WTC11 (cell line): Measurements from ENCODE around the gene DIABLO. TPM values are rescaled to one million over a fixed set of nuclear protein-coding genes. Genes with fewer than 3 reads are reported as not detected.

Source experiments
- ATAC-seq: fragments of 200-7000 bp; cut with Tn5 transposase; 2 replicates; pipeline ENCODE4 v1.10.0; 2021; ENCODE audit warnings: mild to moderate bottlenecking, moderate library complexity
- CTCF ChIA-PET: fragments of 300-600 bp; sonication (Branson Sonifier 250); formaldehyde crosslinking; loops from one replicate; lab custom pipeline; 2021; ENCODE audit warnings: antibody characterized with exemption; lab: Charles Lee
- POLR2A ChIA-PET: fragments of 350-600 bp; sonication (Branson Sonifier 250); formaldehyde crosslinking; loops from one replicate; lab custom pipeline; 2021; ENCODE audit warnings: antibody characterized with exemption; lab: Charles Lee
- DNase-seq: peaks from one replicate; pipeline ENCODE4 v3.0.0; 2021; ENCODE audit warnings: low spot score
- H3K27ac Mint-ChIP-seq: 2 replicates; pipeline ENCODE4 v1.8.0; 2021; ENCODE audit warnings: mixed read lengths
- H3K27me3 Mint-ChIP-seq: 2 replicates; pipeline ENCODE4 v1.8.0; 2021; ENCODE audit warnings: low read depth, mild to moderate bottlenecking, moderate library complexity, mixed read lengths
- H3K36me3 Mint-ChIP-seq: 2 replicates; pipeline ENCODE4 v1.8.0; 2021; ENCODE audit warnings: mixed read lengths
- H3K4me1 Mint-ChIP-seq: 2 replicates; pipeline ENCODE4 v1.8.0; 2022; ENCODE audit warnings: mixed read lengths
- H3K4me3 Mint-ChIP-seq: 2 replicates; pipeline ENCODE4 v1.8.0; 2021; ENCODE audit warnings: mild to moderate bottlenecking, moderate library complexity, mixed read lengths
- H3K9me3 Mint-ChIP-seq: 2 replicates; pipeline ENCODE4 v1.8.0; 2021; ENCODE audit warnings: mixed read lengths
- CBFB ChIP-seq: sonication (generic); formaldehyde crosslinking; IDR thresholded peaks from 2 replicates; pipeline ENCODE4 v1.8.1; 2022; ENCODE audit warnings: mild to moderate bottlenecking, low read depth, missing genetic modification reagents
- CREM ChIP-seq: sonication (generic); formaldehyde crosslinking; IDR thresholded peaks from 2 replicates; pipeline ENCODE4 v1.8.1; 2022; ENCODE audit warnings: mild to moderate bottlenecking, missing genetic modification reagents, moderate library complexity
- FOXP1 ChIP-seq: sonication (generic); formaldehyde crosslinking; IDR thresholded peaks from 2 replicates; pipeline ENCODE4 v1.8.0; 2022; ENCODE audit warnings: missing genetic modification reagents, mild to moderate bottlenecking, moderate library complexity, borderline replicate concordance
- GABPB1 ChIP-seq: sonication (generic); formaldehyde crosslinking; IDR thresholded peaks from 2 replicates; pipeline ENCODE4 v1.8.1; 2023; ENCODE audit warnings: mild to moderate bottlenecking, missing genetic modification reagents
- JAZF1 ChIP-seq: fragments of 250-450 bp; sonication (Bioruptor Pico); IDR thresholded peaks from 2 replicates; pipeline ENCODE4 v1.9.0; 2021; ENCODE audit warnings: moderate library complexity, mild to moderate bottlenecking, inconsistent platforms
- JUN ChIP-seq: sonication (generic); formaldehyde crosslinking; IDR thresholded peaks from 2 replicates; pipeline ENCODE4 v1.8.0; 2023; ENCODE audit warnings: mild to moderate bottlenecking, missing genetic modification reagents
- NR3C1 ChIP-seq: sonication (generic); formaldehyde crosslinking; conservative IDR thresholded peaks from 2 replicates; pipeline ENCODE4 v1.8.1; 2023; ENCODE audit warnings: low read depth, mild to moderate bottlenecking, missing genetic modification reagents
- PRRX2 ChIP-seq: fragments of 250-450 bp; sonication (Bioruptor Pico); IDR thresholded peaks from 2 replicates; pipeline ENCODE4 v1.8.0; 2021; ENCODE audit warnings: mild to moderate bottlenecking
- TEAD4 ChIP-seq: sonication (generic); formaldehyde crosslinking; IDR thresholded peaks from 2 replicates; pipeline ENCODE4 v1.8.0; 2022; ENCODE audit warnings: mild to moderate bottlenecking, missing genetic modification reagents
- TP53 ChIP-seq: sonication (generic); formaldehyde crosslinking; IDR thresholded peaks from 2 replicates; pipeline ENCODE4 v1.8.1; 2023; ENCODE audit warnings: mild to moderate bottlenecking, missing genetic modification reagents
- ZNF219 ChIP-seq: sonication (generic); formaldehyde crosslinking; IDR thresholded peaks from 2 replicates; pipeline ENCODE4 v1.8.0; 2023; ENCODE audit warnings: missing genetic modification reagents, mild to moderate bottlenecking, borderline replicate concordance
- ZNF317 ChIP-seq: sonication (generic); formaldehyde crosslinking; IDR thresholded peaks from 2 replicates; pipeline ENCODE4 v1.8.1; 2023; ENCODE audit warnings: low read depth, mild to moderate bottlenecking, moderate library complexity, missing genetic modification reagents, borderline replicate concordance
- total RNA-seq: library from RNA; stranded (reverse); gene quantifications from 3 replicates; pipeline ENCODE4 v1.2.3, GENCODE V29; 2021
- TF ChIP-seq, protein P1 (sequence below): sonication (generic); formaldehyde crosslinking; IDR thresholded peaks from 2 replicates; pipeline ENCODE4 v1.8.1; 2023; ENCODE audit warnings: mild to moderate bottlenecking, moderate library complexity, missing genetic modification reagents
- TF ChIP-seq, protein P2 (sequence below): sonication (generic); formaldehyde crosslinking; IDR thresholded peaks from 2 replicates; pipeline ENCODE4 v1.8.1; 2023; ENCODE audit warnings: mild to moderate bottlenecking, missing genetic modification reagents, moderate library complexity
- TF ChIP-seq, protein P3 (sequence below): sonication (generic); formaldehyde crosslinking; IDR thresholded peaks from 2 replicates; pipeline ENCODE4 v1.8.0; 2022; ENCODE audit warnings: mild to moderate bottlenecking, missing genetic modification reagents
- TF ChIP-seq, protein P4 (sequence below): fragments of 250-450 bp; sonication (Bioruptor Pico); conservative IDR thresholded peaks from 2 replicates; pipeline ENCODE4 v1.9.0; 2021; ENCODE audit warnings: mild to moderate bottlenecking
- TF ChIP-seq, protein P5 (sequence below): sonication (generic); formaldehyde crosslinking; IDR thresholded peaks from 2 replicates; pipeline ENCODE4 v1.8.0; 2023; ENCODE audit warnings: mild to moderate bottlenecking, missing genetic modification reagents
- TF ChIP-seq, protein P6 (sequence below): sonication (generic); formaldehyde crosslinking; IDR thresholded peaks from 2 replicates; pipeline ENCODE4 v1.8.1; 2022; ENCODE audit warnings: low read depth, mild to moderate bottlenecking, moderate library complexity, missing genetic modification reagents, borderline replicate concordance

The DIABLO gene
- total RNA-seq, 1 experiment from 2014 or later = 61.7 TPM

DNA sequence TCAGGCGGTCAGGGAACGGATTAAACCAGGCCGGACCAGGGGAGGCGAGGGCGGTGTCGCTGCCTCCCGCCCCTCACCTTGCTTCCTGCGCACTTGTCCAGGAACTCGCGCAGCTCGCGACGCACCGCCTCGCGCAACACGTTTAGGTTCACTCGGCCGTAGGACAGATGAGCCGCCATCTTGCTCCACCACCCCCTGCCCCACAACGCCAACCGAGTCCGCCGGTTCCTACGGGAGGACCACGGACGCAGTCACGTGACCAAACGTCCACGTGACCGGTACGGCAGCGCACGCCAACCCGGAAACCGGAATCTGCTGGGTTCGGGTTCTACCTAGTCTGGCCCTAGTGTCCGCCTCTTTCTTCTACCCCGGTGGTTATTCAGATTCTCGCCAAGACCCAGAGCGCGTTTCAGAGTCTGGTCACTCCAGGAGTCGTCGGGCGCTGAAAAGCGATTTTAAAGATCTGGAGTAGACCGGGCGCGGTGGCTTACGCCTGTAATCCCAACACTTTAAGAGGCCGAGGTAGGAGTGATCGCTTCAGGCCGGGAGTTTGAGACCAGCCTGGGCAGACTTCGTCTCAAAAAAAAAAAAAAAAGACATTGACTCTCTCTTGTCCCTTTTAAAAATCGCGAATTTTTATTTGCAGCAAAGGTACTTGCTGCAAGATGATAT is 40.5 kb upstream of the DIABLO start, which contains the start of gene VPS33A (continued):
- TF ChIP-seq, protein P1, sequence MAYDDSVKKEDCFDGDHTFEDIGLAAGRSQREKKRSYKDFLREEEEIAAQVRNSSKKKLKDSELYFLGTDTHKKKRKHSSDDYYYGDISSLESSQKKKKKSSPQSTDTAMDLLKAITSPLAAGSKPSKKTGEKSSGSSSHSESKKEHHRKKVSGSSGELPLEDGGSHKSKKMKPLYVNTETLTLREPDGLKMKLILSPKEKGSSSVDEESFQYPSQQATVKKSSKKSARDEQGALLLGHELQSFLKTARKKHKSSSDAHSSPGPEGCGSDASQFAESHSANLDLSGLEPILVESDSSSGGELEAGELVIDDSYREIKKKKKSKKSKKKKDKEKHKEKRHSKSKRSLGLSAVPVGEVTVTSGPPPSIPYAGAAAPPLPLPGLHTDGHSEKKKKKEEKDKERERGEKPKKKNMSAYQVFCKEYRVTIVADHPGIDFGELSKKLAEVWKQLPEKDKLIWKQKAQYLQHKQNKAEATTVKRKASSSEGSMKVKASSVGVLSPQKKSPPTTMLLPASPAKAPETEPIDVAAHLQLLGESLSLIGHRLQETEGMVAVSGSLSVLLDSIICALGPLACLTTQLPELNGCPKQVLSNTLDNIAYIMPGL (CRISPR knock-in tag) = peak; percentile 72; the same call in 1 of the 2 replicates
- 0 out of 2 replicates have a peak, but pooled peaks have one; percentile 12 for TF ChIP-seq ZNF317 (CRISPR knock-in tag)
- no peak for TF ChIP-seq NR3C1
- TF ChIP-seq FOXP1 (CRISPR knock-in tag) = peak; percentile 72; the same call in 1 of the 2 replicates
- 0 out of 2 replicates have a peak, but pooled peaks have one; percentile 32 for TF ChIP-seq TP53 (CRISPR knock-in tag)
- TF ChIP-seq JUN (CRISPR knock-in tag) = peak; percentile 32; the same call in 1 of the 2 replicates

DNA sequence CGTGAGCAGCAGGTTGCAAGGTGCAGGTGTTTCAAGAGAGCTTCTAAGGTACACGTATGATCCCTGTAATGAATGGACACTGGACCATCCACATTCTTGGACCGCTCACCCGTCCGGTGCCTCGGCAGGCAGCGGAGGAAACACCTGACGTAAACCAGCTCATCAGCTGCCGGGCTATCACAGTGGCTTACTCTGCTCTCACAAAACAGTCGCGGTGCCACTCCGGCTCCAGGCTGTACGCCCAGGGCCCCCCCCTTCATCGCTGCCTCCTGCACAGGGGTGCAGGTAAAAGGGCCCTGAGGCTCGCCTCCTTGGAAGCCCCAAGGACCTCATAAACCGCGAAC is 40.0 kb upstream of the DIABLO start:
- ATAC-seq (peak; percentile 21), DNase-seq (peak; percentile 23)
- ChIA-PET POLR2A (no interaction called here), CTCF (no interaction called here)
- Mint-ChIP-seq H3K4me1 (0 out of 2 replicates have a peak, but pooled peaks cover 3% of the 10 kb centered on the region), H3K27ac (peak overlapping the region; percentile 100), H3K9me3 (no peaks in the 10 kb centered on the region), H3K36me3 (peaks cover 16% of the 10 kb centered on the region), H3K4me3 (peak overlapping the region; percentile 97)
- TF ChIP-seq, protein P2, sequence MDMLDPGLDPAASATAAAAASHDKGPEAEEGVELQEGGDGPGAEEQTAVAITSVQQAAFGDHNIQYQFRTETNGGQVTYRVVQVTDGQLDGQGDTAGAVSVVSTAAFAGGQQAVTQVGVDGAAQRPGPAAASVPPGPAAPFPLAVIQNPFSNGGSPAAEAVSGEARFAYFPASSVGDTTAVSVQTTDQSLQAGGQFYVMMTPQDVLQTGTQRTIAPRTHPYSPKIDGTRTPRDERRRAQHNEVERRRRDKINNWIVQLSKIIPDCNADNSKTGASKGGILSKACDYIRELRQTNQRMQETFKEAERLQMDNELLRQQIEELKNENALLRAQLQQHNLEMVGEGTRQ (CRISPR knock-in tag) = no peak
- TF ChIP-seq PRRX2 (CRISPR knock-in tag) = no peak
- TF ChIP-seq, protein P3, sequence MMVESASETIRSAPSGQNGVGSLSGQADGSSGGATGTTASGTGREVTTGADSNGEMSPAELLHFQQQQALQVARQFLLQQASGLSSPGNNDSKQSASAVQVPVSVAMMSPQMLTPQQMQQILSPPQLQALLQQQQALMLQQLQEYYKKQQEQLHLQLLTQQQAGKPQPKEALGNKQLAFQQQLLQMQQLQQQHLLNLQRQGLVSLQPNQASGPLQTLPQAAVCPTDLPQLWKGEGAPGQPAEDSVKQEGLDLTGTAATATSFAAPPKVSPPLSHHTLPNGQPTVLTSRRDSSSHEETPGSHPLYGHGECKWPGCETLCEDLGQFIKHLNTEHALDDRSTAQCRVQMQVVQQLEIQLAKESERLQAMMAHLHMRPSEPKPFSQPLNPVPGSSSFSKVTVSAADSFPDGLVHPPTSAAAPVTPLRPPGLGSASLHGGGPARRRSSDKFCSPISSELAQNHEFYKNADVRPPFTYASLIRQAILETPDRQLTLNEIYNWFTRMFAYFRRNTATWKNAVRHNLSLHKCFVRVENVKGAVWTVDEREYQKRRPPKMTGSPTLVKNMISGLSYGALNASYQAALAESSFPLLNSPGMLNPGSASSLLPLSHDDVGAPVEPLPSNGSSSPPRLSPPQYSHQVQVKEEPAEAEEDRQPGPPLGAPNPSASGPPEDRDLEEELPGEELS (CRISPR knock-in tag) = no peak
- no peak for TF ChIP-seq JAZF1 (CRISPR knock-in tag)
- TF ChIP-seq ZNF219 (CRISPR knock-in tag) = no peak
- TF ChIP-seq, protein P4, sequence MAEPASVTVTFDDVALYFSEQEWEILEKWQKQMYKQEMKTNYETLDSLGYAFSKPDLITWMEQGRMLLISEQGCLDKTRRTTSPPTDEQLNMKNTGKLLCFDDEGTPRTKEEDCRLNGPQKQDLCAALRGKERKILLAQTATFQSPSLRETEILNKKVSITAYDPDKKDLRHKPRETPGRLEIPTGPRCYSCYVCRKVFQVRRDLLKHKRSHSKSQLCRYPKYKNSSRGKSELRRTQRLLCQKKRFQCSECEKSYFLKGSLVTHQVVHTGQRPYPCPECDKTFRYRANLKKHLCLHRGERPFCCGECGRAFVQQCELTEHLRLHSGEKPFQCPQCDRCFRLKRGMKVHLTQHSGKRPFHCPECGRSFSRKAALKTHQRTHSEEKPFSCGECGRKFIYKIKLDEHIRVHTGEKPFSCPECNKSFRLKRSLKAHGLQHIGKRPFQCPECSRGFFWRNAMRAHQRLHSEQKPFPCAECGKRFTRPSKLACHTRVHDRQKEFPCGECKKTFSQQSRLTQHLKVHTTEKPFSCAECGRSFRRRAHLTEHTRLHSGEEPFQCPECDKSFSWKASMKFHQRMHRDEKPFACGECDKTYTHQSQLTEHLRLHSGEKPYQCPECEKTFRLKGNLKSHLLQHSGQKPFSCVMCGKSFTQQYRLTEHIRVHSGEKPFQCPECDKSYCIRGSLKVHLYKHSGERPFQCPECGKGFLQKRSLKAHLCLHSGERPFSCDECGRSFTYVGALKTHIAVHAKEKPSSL (CRISPR knock-in tag) = no peak
- no peak for TF ChIP-seq CBFB
- TF ChIP-seq TEAD4 = no peak
- TF ChIP-seq CREM (CRISPR knock-in tag) = no peak
- no peak for TF ChIP-seq GABPB1 (CRISPR knock-in tag)
- TF ChIP-seq, protein P5, sequence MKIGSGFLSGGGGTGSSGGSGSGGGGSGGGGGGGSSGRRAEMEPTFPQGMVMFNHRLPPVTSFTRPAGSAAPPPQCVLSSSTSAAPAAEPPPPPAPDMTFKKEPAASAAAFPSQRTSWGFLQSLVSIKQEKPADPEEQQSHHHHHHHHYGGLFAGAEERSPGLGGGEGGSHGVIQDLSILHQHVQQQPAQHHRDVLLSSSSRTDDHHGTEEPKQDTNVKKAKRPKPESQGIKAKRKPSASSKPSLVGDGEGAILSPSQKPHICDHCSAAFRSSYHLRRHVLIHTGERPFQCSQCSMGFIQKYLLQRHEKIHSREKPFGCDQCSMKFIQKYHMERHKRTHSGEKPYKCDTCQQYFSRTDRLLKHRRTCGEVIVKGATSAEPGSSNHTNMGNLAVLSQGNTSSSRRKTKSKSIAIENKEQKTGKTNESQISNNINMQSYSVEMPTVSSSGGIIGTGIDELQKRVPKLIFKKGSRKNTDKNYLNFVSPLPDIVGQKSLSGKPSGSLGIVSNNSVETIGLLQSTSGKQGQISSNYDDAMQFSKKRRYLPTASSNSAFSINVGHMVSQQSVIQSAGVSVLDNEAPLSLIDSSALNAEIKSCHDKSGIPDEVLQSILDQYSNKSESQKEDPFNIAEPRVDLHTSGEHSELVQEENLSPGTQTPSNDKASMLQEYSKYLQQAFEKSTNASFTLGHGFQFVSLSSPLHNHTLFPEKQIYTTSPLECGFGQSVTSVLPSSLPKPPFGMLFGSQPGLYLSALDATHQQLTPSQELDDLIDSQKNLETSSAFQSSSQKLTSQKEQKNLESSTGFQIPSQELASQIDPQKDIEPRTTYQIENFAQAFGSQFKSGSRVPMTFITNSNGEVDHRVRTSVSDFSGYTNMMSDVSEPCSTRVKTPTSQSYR = no peak
- TF ChIP-seq, protein P6, sequence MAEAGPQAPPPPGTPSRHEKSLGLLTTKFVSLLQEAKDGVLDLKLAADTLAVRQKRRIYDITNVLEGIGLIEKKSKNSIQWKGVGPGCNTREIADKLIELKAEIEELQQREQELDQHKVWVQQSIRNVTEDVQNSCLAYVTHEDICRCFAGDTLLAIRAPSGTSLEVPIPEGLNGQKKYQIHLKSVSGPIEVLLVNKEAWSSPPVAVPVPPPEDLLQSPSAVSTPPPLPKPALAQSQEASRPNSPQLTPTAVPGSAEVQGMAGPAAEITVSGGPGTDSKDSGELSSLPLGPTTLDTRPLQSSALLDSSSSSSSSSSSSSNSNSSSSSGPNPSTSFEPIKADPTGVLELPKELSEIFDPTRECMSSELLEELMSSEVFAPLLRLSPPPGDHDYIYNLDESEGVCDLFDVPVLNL (CRISPR knock-in tag) = no peak
- TF ChIP-seq, all 79 proteins: peak for 0
- H3K27me3 Mint-ChIP-seq = peaks cover 3% of the 10 kb centered on the region; the same call in 1 of the 2 replicates
